ENCODE results near the gene WSB1. TPM values are rescaled to one million over a fixed set of nuclear protein-coding genes. Genes with fewer than 3 reads are reported as not detected.

WSB1 gene
- total and polyA plus RNA-seq, 10 of the 15 experiments (the other 5 are each of a cell fraction or from before 2014, with no cell fraction given) = 26.6 to 458 (median 101) TPM

- TF ChIP-seq CREB1 (IDR thresholded peaks at IDR 0.05; ENCODE audit: low read depth) (no peak), NFYA (IDR thresholded peaks at IDR 0.05; ENCODE audit: borderline replicate concordance, low read depth, low read length) (no peak), YY1 (IDR thresholded peaks at IDR 0.05; ENCODE audit: low read depth, low read length) (no peak), IRF4 (IDR thresholded peaks at IDR 0.05; ENCODE audit: low read depth, low read length) (no peak), POLR2AphosphoS2 (IDR thresholded peaks at IDR 0.05; ENCODE audit: low read depth, low read length) (no peak), EGR1 (IDR thresholded peaks at IDR 0.05; ENCODE audit: borderline replicate concordance in 1 of 2, low read depth in 2 of 2, low read length in 2 of 2) (no peak), TCF7 (IDR thresholded peaks at IDR 0.05; ENCODE audit: borderline replicate concordance) (no peak), BMI1 (IDR thresholded peaks at IDR 0.05; ENCODE audit: borderline replicate concordance) (no peak), EZH2 (IDR thresholded peaks at IDR 0.05; ENCODE audit: borderline replicate concordance, control insufficient read depth, low read depth, low read length) (no peak), LARP7 (IDR thresholded peaks at IDR 0.05) (no peak), SRF (IDR thresholded peaks at IDR 0.05; ENCODE audit: low read depth in 2 of 2, low read length in 2 of 2) (no peak), EP300 (IDR thresholded peaks at IDR 0.05; ENCODE audit: borderline replicate concordance in 1 of 2, control insufficient read depth in 1 of 2, low read depth in 2 of 2, low read length in 2 of 2) (no peak), JUND (IDR thresholded peaks at IDR 0.05; ENCODE audit: low read depth, low read length) (no peak), MYB (IDR thresholded peaks at IDR 0.05; ENCODE audit: borderline replicate concordance, low read depth, low read length) (no peak), PAX8 (IDR thresholded peaks at IDR 0.05) (no peak), EED (IDR thresholded peaks at IDR 0.05; ENCODE audit: low read depth) (no peak)
- TF ChIP-seq, protein P1, sequence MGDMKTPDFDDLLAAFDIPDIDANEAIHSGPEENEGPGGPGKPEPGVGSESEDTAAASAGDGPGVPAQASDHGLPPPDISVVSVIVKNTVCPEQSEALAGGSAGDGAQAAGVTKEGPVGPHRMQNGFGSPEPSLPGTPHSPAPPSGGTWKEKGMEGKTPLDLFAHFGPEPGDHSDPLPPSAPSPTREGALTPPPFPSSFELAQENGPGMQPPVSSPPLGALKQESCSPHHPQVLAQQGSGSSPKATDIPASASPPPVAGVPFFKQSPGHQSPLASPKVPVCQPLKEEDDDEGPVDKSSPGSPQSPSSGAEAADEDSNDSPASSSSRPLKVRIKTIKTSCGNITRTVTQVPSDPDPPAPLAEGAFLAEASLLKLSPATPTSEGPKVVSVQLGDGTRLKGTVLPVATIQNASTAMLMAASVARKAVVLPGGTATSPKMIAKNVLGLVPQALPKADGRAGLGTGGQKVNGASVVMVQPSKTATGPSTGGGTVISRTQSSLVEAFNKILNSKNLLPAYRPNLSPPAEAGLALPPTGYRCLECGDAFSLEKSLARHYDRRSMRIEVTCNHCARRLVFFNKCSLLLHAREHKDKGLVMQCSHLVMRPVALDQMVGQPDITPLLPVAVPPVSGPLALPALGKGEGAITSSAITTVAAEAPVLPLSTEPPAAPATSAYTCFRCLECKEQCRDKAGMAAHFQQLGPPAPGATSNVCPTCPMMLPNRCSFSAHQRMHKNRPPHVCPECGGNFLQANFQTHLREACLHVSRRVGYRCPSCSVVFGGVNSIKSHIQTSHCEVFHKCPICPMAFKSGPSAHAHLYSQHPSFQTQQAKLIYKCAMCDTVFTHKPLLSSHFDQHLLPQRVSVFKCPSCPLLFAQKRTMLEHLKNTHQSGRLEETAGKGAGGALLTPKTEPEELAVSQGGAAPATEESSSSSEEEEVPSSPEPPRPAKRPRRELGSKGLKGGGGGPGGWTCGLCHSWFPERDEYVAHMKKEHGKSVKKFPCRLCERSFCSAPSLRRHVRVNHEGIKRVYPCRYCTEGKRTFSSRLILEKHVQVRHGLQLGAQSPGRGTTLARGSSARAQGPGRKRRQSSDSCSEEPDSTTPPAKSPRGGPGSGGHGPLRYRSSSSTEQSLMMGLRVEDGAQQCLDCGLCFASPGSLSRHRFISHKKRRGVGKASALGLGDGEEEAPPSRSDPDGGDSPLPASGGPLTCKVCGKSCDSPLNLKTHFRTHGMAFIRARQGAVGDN (IDR thresholded peaks at IDR 0.05) = no peak
- BruUV-seq (replicated peaks) = no TSS peak
- ChIA-PET POLR2A (interaction anchor here (0.7 kb wide), 1 partner anchor 59 kb away, joined by 3 read pairs; no protein-coding TSS in a partner anchor), SMC1A (ENCODE audit: uncharacterized antibody, unreplicated experiment) (interaction anchor here (0.9 kb wide), 1 partner anchor 13 kb away, joined by 3 read pairs; no protein-coding TSS in a partner anchor), RAD21 (ENCODE audit: unreplicated experiment) (interaction anchor here (1.3 kb wide), 1 partner anchor 28 kb away, joined by 3 read pairs; no protein-coding TSS in a partner anchor), CTCF (interaction anchor here (0.8 to 2.4 kb wide), 2 partner anchors 27 to 69 kb away, joined by 4 to 8 read pairs; no protein-coding TSS in a partner anchor)
- H3K27ac ChIP-seq (ENCODE audit: control insufficient read depth, insufficient read depth) = no peak overlapping the region
- H4K20me1 ChIP-seq (ENCODE audit: control insufficient read depth, insufficient read depth) = no peaks in the 10 kb centered on the region
- DNase-seq (ENCODE audit: low read depth, low spot score) (no peak), FAIRE-seq (no peak), ATAC-seq (no peak)
- no peak overlapping the region for H3K4me2 ChIP-seq (ENCODE audit: control insufficient read depth, insufficient read depth)
- no peaks in the 10 kb centered on the region for H3K27me3 ChIP-seq (replicated peaks in 1 of 2; ENCODE audit: control insufficient read depth in 2 of 2, insufficient read depth in 2 of 2, low read length in 1 of 2)
- no peak overlapping the region for H2AFZ ChIP-seq (ENCODE audit: control insufficient read depth, low read depth, low read length)
- H3K79me2 ChIP-seq (ENCODE audit: control insufficient read depth, insufficient read depth, low read length) = no peaks in the 10 kb centered on the region
- in situ Hi-C loops (cut with MboI) = no loop called here
- H3K4me3 ChIP-seq = no peak overlapping the region
- WGBS (ENCODE audit: insufficient coverage, insufficient replicate concordance, low lambda C conversion rate, missing lambda C conversion rate) = 64% methylated on average over 11 of the region's 11 CpGs
- no peaks in the 10 kb centered on the region for H3K36me3 ChIP-seq (ENCODE audit: control insufficient read depth in 2 of 2, insufficient read depth in 2 of 2, low read length in 1 of 2)
- no peak overlapping the region for H3K9ac ChIP-seq (ENCODE audit: control insufficient read depth, insufficient read depth, low read length)
- H3K4me1 ChIP-seq (ENCODE audit: control insufficient read depth, insufficient read depth, low read length) = no peaks in the 10 kb centered on the region
- no peaks in the 10 kb centered on the region for H3K9me3 ChIP-seq (replicated peaks; ENCODE audit: control insufficient read depth, insufficient read depth, low read length)
- intact Hi-C loops (cut with micrococcal nuclease; ENCODE audit: unreplicated experiment) = no loop called here
Observed at GRCh38 chr17:27264068-27264812, 29.7 kb upstream of the WSB1 start.

Data from GM12878 (cell line).